ENCODE data around the gene ZNF414.
A peak's percentile ranks its signal among the peaks of the same experiment; 100 is the strongest.
"Not testable (repeated sequence)": the region's sequence is repeated elsewhere in the genome, so short reads cannot be mapped to it uniquely, and the experiment has no call there.

The ZNF414 gene

GRCh38 chr19:8557642-8558238 is 43.8 kb upstream of the ZNF414 start:
- TF ChIP-seq ZNF70 (CRISPR knock-in tag; IDR thresholded peaks at IDR 0.05) (no peak), OSR1 (CRISPR knock-in tag; IDR thresholded peaks at IDR 0.05) (no peak), ZNF8 (CRISPR knock-in tag; IDR thresholded peaks at IDR 0.05) (no peak), TOX (CRISPR knock-in tag; IDR thresholded peaks at IDR 0.05; ENCODE audit: borderline replicate concordance) (no peak), ESRRG (CRISPR knock-in tag; IDR thresholded peaks at IDR 0.05) (no peak), ISL1 (CRISPR knock-in tag; IDR thresholded peaks at IDR 0.05) (no peak), ARNTL (CRISPR knock-in tag; IDR thresholded peaks at IDR 0.05; ENCODE audit: borderline replicate concordance, low read depth) (no peak), TCF4 (CRISPR knock-in tag; IDR thresholded peaks at IDR 0.05; ENCODE audit: borderline replicate concordance) (no peak), ZNF565 (CRISPR knock-in tag; conservative IDR thresholded peaks at IDR 0.05; ENCODE audit: low read depth) (no peak), RARB (CRISPR knock-in tag; IDR thresholded peaks at IDR 0.05) (no peak), PPARA (CRISPR knock-in tag; IDR thresholded peaks at IDR 0.05; ENCODE audit: borderline replicate concordance) (no peak), ZFP3 (CRISPR knock-in tag; IDR thresholded peaks at IDR 0.05) (no peak), ZC3H10 (CRISPR knock-in tag; IDR thresholded peaks at IDR 0.05) (no peak), CSDC2 (CRISPR knock-in tag; IDR thresholded peaks at IDR 0.05) (no peak)
- TF ChIP-seq, protein P1, sequence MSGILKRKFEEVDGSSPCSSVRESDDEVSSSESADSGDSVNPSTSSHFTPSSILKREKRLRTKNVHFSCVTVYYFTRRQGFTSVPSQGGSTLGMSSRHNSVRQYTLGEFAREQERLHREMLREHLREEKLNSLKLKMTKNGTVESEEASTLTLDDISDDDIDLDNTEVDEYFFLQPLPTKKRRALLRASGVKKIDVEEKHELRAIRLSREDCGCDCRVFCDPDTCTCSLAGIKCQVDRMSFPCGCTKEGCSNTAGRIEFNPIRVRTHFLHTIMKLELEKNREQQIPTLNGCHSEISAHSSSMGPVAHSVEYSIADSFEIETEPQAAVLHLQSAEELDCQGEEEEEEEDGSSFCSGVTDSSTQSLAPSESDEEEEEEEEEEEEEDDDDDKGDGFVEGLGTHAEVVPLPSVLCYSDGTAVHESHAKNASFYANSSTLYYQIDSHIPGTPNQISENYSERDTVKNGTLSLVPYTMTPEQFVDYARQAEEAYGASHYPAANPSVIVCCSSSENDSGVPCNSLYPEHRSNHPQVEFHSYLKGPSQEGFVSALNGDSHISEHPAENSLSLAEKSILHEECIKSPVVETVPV (CRISPR knock-in tag; IDR thresholded peaks at IDR 0.05) = no peak
- TF ChIP-seq, protein P2, sequence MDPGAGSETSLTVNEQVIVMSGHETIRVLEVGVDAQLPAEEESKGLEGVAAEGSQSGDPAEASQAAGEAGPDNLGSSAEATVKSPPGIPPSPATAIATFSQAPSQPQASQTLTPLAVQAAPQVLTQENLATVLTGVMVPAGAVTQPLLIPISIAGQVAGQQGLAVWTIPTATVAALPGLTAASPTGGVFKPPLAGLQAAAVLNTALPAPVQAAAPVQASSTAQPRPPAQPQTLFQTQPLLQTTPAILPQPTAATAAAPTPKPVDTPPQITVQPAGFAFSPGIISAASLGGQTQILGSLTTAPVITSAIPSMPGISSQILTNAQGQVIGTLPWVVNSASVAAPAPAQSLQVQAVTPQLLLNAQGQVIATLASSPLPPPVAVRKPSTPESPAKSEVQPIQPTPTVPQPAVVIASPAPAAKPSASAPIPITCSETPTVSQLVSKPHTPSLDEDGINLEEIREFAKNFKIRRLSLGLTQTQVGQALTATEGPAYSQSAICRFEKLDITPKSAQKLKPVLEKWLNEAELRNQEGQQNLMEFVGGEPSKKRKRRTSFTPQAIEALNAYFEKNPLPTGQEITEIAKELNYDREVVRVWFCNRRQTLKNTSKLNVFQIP (CRISPR knock-in tag; IDR thresholded peaks at IDR 0.05; ENCODE audit: borderline replicate concordance, low read depth) = no peak
- TF ChIP-seq, protein P3, sequence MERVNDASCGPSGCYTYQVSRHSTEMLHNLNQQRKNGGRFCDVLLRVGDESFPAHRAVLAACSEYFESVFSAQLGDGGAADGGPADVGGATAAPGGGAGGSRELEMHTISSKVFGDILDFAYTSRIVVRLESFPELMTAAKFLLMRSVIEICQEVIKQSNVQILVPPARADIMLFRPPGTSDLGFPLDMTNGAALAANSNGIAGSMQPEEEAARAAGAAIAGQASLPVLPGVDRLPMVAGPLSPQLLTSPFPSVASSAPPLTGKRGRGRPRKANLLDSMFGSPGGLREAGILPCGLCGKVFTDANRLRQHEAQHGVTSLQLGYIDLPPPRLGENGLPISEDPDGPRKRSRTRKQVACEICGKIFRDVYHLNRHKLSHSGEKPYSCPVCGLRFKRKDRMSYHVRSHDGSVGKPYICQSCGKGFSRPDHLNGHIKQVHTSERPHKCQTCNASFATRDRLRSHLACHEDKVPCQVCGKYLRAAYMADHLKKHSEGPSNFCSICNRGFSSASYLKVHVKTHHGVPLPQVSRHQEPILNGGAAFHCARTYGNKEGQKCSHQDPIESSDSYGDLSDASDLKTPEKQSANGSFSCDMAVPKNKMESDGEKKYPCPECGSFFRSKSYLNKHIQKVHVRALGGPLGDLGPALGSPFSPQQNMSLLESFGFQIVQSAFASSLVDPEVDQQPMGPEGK (CRISPR knock-in tag; IDR thresholded peaks at IDR 0.05; ENCODE audit: borderline replicate concordance) = no peak
- ATAC-seq = no peak

DNA sequence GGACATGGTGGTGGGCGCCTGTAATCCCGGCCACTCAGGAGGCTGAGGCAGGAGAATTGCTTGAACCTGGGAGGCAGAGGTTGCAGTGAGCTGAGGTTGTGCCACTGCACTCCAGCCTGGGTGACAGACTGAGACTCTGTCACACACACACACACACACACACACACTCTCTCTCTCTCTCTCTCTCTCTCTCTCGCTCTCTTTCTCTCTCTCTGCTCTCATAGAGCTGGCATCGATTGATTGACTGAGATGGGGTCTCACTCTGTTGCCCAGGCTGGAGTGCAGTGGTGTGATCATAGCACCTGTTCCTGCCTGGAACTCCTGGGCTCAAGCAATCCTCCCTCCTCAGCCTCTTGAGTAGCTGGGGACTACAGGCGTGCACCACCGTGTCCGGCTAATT is 39.8 kb upstream of the ZNF414 start:
- not testable (repeated sequence) for ATAC-seq

GRCh38 chr19:8552810-8553209 is 38.8 kb upstream of the ZNF414 start:
- no peak for TF ChIP-seq ISL1 (CRISPR knock-in tag; IDR thresholded peaks at IDR 0.05)
- TF ChIP-seq, protein P4, sequence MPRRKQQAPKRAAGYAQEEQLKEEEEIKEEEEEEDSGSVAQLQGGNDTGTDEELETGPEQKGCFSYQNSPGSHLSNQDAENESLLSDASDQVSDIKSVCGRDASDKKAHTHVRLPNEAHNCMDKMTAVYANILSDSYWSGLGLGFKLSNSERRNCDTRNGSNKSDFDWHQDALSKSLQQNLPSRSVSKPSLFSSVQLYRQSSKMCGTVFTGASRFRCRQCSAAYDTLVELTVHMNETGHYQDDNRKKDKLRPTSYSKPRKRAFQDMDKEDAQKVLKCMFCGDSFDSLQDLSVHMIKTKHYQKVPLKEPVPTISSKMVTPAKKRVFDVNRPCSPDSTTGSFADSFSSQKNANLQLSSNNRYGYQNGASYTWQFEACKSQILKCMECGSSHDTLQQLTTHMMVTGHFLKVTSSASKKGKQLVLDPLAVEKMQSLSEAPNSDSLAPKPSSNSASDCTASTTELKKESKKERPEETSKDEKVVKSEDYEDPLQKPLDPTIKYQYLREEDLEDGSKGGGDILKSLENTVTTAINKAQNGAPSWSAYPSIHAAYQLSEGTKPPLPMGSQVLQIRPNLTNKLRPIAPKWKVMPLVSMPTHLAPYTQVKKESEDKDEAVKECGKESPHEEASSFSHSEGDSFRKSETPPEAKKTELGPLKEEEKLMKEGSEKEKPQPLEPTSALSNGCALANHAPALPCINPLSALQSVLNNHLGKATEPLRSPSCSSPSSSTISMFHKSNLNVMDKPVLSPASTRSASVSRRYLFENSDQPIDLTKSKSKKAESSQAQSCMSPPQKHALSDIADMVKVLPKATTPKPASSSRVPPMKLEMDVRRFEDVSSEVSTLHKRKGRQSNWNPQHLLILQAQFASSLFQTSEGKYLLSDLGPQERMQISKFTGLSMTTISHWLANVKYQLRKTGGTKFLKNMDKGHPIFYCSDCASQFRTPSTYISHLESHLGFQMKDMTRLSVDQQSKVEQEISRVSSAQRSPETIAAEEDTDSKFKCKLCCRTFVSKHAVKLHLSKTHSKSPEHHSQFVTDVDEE (CRISPR knock-in tag; IDR thresholded peaks at IDR 0.05) = peak; percentile 25; the same call in 1 of the 2 replicates
- peak; percentile 77 for ATAC-seq

DNA sequence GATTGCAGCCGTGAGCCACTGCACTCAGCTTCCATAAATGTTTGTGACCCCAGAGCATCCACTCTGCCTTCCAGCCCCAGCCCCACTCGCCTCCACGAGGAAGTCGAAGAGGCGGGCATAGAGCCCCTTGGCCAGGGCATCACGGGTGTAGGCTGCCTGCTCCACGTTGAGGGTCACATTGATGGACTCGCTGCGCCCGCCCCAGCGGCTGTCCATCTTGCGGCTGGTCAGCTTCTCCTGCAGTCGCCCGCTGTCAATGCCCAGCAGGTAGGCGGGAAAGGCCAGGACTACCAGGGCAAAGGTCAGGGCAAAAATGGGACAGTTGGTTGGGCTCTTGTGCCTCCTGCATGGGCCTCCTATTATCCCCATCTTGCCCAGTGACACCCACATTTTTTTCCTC is 36.1 kb upstream of the ZNF414 start:
- no peak for ATAC-seq
- TF ChIP-seq TCF4 (CRISPR knock-in tag; IDR thresholded peaks at IDR 0.05; ENCODE audit: borderline replicate concordance) = no peak
- TF ChIP-seq, protein P1 (CRISPR knock-in tag; IDR thresholded peaks at IDR 0.05) = no peak
- no peak for TF ChIP-seq CSDC2 (CRISPR knock-in tag; IDR thresholded peaks at IDR 0.05)
- TF ChIP-seq ZC3H10 (CRISPR knock-in tag; IDR thresholded peaks at IDR 0.05) = no peak
- TF ChIP-seq, protein P2 (CRISPR knock-in tag; IDR thresholded peaks at IDR 0.05; ENCODE audit: borderline replicate concordance, low read depth) = no peak
- TF ChIP-seq RARB (CRISPR knock-in tag; IDR thresholded peaks at IDR 0.05) = no peak
- TF ChIP-seq OSR1 (CRISPR knock-in tag; IDR thresholded peaks at IDR 0.05) = no peak
- TF ChIP-seq ZNF8 (CRISPR knock-in tag; IDR thresholded peaks at IDR 0.05) = no peak
- no peak for TF ChIP-seq SNAI2 (CRISPR knock-in tag; IDR thresholded peaks at IDR 0.05)
- TF ChIP-seq ZFP30 (CRISPR knock-in tag; IDR thresholded peaks at IDR 0.05) = no peak
- no peak for TF ChIP-seq ZNF565 (CRISPR knock-in tag; conservative IDR thresholded peaks at IDR 0.05; ENCODE audit: low read depth)
- TF ChIP-seq GLIS3 (CRISPR knock-in tag; IDR thresholded peaks at IDR 0.05) = no peak
- TF ChIP-seq, protein P5, sequence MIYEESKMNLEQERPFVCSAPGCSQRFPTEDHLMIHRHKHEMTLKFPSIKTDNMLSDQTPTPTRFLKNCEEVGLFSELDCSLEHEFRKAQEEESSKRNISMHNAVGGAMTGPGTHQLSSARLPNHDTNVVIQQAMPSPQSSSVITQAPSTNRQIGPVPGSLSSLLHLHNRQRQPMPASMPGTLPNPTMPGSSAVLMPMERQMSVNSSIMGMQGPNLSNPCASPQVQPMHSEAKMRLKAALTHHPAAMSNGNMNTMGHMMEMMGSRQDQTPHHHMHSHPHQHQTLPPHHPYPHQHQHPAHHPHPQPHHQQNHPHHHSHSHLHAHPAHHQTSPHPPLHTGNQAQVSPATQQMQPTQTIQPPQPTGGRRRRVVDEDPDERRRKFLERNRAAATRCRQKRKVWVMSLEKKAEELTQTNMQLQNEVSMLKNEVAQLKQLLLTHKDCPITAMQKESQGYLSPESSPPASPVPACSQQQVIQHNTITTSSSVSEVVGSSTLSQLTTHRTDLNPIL (CRISPR knock-in tag; IDR thresholded peaks at IDR 0.05; ENCODE audit: low read depth) = no peak
- TF ChIP-seq ARNTL (CRISPR knock-in tag; IDR thresholded peaks at IDR 0.05; ENCODE audit: borderline replicate concordance, low read depth) = no peak

Measured in SK-N-SH treated with all-trans-retinoic acid at 6 μM for 48 hours (cell line).